HepG2 (cell line): ENCODE data around the gene FASTKD3. TPM values are rescaled to one million over a fixed set of nuclear protein-coding genes. Genes with fewer than 3 reads are reported as not detected.

Experiments
- EED ChIP-seq: sonication (generic); formaldehyde crosslinking; IDR thresholded peaks from 2 replicates; pipeline ENCODE4 v1.5.0; 2020; ENCODE audit warnings: mild to moderate bottlenecking, missing genetic modification reagents
- GABPB1 ChIP-seq: IDR thresholded peaks from 2 replicates; pipeline ENCODE4 v1.6.1; 2016; ENCODE audit warnings: mild to moderate bottlenecking, missing genetic modification reagents, moderate library complexity, missing compliant biosample characterization
- MXI1 ChIP-seq: IDR thresholded peaks from 3 replicates; pipeline ENCODE4 v1.6.1; 2012; ENCODE audit warnings: low read depth, low read length, inconsistent platforms, borderline replicate concordance
- NFRKB ChIP-seq: fragments of 450-650 bp; IDR thresholded peaks from 2 replicates; pipeline ENCODE4 v1.6.1; 2017
- NR2F2 ChIP-seq: IDR thresholded peaks from 2 replicates; pipeline ENCODE4 v1.6.1; 2012; ENCODE audit warnings: low read depth, inconsistent platforms, borderline replicate concordance
- RFX5 ChIP-seq: IDR thresholded peaks from 2 replicates; pipeline ENCODE4 v1.6.1; 2011; ENCODE audit warnings: low read depth, low read length, improper control_type of control experiment
- RNF2 ChIP-seq: fragments of 450-650 bp; conservative IDR thresholded peaks from 2 replicates; pipeline ENCODE4 v1.6.1; 2016; ENCODE audit warnings: low read depth
- TAF1 ChIP-seq: sonication (generic); formaldehyde crosslinking; IDR thresholded peaks from 2 replicates; pipeline ENCODE4 v1.4.0; 2020; ENCODE audit warnings: missing genetic modification reagents
- ZNF547 ChIP-seq: sonication (generic); formaldehyde crosslinking; IDR thresholded peaks from 2 replicates; pipeline ENCODE4 v1.5.1; 2020; ENCODE audit warnings: mild to moderate bottlenecking, missing genetic modification reagents
- polyA plus RNA-seq, 8 experiments: library from polyadenylated mRNA; depleted of rRNA in 3 of 8; stranded (reverse) in 7 of 8; unstranded in 1 of 8; fragments of >200 nt; fragmentation: Illumina TruSeq in 4 of 8; extraction: Trizol in 4 of 8; gene quantifications; 2 replicates each; pipeline versions ENCODE4 v1.2.1 to v1.2.3, GENCODE V29; 2011 to 2016; ENCODE audit warnings: low read depth in 4 of 8, missing spikeins in 1 of 8, mixed read lengths in 1 of 8; ENCODE audit not compliant: insufficient read depth in 1 of 8
- total RNA-seq, 5 experiments: library from RNA; depleted of rRNA; stranded (reverse); fragments of >200 nt; fragmentation: Illumina TruSeq; extraction: Trizol; gene quantifications; 2 replicates each; pipeline ENCODE4 v1.2.3, GENCODE V29; 2016; ENCODE audit warnings: low read depth in 1 of 5
- TF ChIP-seq, protein P1 (sequence below): sonication (generic); formaldehyde crosslinking; IDR thresholded peaks from 2 replicates; pipeline ENCODE4 v1.4.0; 2020; ENCODE audit warnings: missing genetic modification reagents
- TF ChIP-seq, protein P2 (sequence below): sonication (generic); formaldehyde crosslinking; IDR thresholded peaks from 2 replicates; pipeline ENCODE4 v1.8.1; 2023; ENCODE audit warnings: mild to moderate bottlenecking, missing genetic modification reagents
- TF ChIP-seq, protein P3 (sequence below), 2 experiments: sonication (generic) in 1 of 2; formaldehyde crosslinking in 1 of 2; IDR thresholded peaks; 2 replicates each; pipeline versions ENCODE4 v1.5.1 to v1.6.1; 2011 to 2020; ENCODE audit warnings: borderline replicate concordance in 1 of 2, low read depth in 1 of 2, low read length in 1 of 2, mild to moderate bottlenecking in 1 of 2, missing genetic modification reagents in 1 of 2, moderate library complexity in 1 of 2
- TF ChIP-seq, protein P4 (sequence below): sonication (generic); formaldehyde crosslinking; IDR thresholded peaks from 2 replicates; pipeline ENCODE4 v1.8.1; 2023; ENCODE audit warnings: mild to moderate bottlenecking, missing genetic modification reagents, borderline replicate concordance
- TF ChIP-seq, protein P5 (sequence below): sonication (generic); formaldehyde crosslinking; IDR thresholded peaks from 2 replicates; pipeline ENCODE4 v1.4.0; 2020; ENCODE audit warnings: mild to moderate bottlenecking, missing genetic modification reagents

The FASTKD3 gene
- total and polyA plus RNA-seq, 2 of the 13 experiments (the other 11 are each of a cell fraction or from before 2014, with no cell fraction given) = 6.9 to 17.8 TPM

DNA sequence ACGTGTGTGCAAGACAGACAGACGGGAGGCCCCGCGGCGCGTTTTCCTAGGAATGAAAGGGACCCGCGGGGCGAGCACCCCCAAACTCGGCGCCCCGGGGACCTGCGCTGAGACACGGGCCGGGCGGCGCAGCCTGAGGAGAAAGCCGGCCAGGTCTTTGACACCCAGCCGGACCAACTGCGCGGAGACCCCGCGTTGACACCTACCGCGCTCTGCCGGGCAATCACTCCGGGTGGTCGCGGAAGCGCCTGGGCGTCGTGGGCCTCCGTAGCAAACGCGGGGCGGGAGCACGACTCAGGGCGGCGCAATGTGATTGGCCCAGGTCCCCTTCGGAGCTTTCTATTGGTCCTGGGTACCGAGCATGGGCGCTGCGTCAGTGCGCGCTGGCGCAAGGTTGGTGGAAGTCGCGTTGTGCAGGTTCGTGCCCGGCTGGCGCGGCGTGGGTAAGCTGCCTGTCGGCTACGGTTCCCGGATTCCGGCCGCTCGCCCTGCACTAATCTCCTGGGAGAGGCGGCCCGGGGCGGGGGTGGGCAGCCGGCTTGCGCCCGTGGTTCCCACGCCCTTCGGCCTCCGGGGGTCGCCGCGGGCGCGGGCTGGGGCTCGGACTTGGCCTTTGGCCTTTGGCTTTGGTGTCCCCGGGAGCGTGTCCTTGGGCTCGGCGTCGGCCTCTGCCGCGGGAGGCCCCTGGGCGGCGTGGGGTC lies at the start of gene FASTKD3, which contains the start of gene MTRR (continued):
- TF ChIP-seq, protein P1, sequence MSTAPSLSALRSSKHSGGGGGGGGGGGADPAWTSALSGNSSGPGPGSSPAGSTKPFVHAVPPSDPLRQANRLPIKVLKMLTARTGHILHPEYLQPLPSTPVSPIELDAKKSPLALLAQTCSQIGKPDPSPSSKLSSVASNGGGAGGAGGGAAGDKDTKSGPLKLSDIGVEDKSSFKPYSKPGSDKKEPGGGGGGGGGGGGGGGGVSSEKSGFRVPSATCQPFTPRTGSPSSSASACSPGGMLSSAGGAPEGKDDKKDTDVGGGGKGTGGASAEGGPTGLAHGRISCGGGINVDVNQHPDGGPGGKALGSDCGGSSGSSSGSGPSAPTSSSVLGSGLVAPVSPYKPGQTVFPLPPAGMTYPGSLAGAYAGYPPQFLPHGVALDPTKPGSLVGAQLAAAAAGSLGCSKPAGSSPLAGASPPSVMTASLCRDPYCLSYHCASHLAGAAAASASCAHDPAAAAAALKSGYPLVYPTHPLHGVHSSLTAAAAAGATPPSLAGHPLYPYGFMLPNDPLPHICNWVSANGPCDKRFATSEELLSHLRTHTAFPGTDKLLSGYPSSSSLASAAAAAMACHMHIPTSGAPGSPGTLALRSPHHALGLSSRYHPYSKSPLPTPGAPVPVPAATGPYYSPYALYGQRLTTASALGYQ (CRISPR knock-in tag) = no peak; the same call in 1 of the 2 replicates
- TF ChIP-seq GABPB1 (peak; percentile 89), NFRKB (no peak), EED (CRISPR knock-in tag) (no peak), TAF1 (CRISPR knock-in tag) (peak; percentile 72; the same call in 1 of the 2 replicates), NR2F2 (peak; percentile 41; the same call in 1 of the 2 replicates), ZNF547 (CRISPR knock-in tag) (peak; percentile 93), MXI1 (peak; percentile 93; the same call in 2 of the 3 replicates), RFX5 (peak; percentile 49; the same call in 1 of the 2 replicates), RNF2 (0 out of 2 replicates have a peak, but pooled peaks have one; percentile 25)
- TF ChIP-seq, protein P2, sequence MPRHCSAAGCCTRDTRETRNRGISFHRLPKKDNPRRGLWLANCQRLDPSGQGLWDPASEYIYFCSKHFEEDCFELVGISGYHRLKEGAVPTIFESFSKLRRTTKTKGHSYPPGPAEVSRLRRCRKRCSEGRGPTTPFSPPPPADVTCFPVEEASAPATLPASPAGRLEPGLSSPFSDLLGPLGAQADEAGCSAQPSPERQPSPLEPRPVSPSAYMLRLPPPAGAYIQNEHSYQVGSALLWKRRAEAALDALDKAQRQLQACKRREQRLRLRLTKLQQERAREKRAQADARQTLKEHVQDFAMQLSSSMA (CRISPR knock-in tag) = no peak
- TF ChIP-seq, protein P3, sequence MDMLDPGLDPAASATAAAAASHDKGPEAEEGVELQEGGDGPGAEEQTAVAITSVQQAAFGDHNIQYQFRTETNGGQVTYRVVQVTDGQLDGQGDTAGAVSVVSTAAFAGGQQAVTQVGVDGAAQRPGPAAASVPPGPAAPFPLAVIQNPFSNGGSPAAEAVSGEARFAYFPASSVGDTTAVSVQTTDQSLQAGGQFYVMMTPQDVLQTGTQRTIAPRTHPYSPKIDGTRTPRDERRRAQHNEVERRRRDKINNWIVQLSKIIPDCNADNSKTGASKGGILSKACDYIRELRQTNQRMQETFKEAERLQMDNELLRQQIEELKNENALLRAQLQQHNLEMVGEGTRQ (IDR thresholded peaks at IDR 0.05; ENCODE audit: low read depth, low read length) = no peak
- TF ChIP-seq, protein P3 (CRISPR knock-in tag; IDR thresholded peaks at IDR 0.05; ENCODE audit: borderline replicate concordance) = no peak
- TF ChIP-seq, protein P4, sequence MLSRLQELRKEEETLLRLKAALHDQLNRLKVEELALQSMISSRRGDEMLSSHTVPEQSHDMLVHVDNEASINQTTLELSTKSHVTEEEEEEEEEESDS = no peak
- TF ChIP-seq, protein P5, sequence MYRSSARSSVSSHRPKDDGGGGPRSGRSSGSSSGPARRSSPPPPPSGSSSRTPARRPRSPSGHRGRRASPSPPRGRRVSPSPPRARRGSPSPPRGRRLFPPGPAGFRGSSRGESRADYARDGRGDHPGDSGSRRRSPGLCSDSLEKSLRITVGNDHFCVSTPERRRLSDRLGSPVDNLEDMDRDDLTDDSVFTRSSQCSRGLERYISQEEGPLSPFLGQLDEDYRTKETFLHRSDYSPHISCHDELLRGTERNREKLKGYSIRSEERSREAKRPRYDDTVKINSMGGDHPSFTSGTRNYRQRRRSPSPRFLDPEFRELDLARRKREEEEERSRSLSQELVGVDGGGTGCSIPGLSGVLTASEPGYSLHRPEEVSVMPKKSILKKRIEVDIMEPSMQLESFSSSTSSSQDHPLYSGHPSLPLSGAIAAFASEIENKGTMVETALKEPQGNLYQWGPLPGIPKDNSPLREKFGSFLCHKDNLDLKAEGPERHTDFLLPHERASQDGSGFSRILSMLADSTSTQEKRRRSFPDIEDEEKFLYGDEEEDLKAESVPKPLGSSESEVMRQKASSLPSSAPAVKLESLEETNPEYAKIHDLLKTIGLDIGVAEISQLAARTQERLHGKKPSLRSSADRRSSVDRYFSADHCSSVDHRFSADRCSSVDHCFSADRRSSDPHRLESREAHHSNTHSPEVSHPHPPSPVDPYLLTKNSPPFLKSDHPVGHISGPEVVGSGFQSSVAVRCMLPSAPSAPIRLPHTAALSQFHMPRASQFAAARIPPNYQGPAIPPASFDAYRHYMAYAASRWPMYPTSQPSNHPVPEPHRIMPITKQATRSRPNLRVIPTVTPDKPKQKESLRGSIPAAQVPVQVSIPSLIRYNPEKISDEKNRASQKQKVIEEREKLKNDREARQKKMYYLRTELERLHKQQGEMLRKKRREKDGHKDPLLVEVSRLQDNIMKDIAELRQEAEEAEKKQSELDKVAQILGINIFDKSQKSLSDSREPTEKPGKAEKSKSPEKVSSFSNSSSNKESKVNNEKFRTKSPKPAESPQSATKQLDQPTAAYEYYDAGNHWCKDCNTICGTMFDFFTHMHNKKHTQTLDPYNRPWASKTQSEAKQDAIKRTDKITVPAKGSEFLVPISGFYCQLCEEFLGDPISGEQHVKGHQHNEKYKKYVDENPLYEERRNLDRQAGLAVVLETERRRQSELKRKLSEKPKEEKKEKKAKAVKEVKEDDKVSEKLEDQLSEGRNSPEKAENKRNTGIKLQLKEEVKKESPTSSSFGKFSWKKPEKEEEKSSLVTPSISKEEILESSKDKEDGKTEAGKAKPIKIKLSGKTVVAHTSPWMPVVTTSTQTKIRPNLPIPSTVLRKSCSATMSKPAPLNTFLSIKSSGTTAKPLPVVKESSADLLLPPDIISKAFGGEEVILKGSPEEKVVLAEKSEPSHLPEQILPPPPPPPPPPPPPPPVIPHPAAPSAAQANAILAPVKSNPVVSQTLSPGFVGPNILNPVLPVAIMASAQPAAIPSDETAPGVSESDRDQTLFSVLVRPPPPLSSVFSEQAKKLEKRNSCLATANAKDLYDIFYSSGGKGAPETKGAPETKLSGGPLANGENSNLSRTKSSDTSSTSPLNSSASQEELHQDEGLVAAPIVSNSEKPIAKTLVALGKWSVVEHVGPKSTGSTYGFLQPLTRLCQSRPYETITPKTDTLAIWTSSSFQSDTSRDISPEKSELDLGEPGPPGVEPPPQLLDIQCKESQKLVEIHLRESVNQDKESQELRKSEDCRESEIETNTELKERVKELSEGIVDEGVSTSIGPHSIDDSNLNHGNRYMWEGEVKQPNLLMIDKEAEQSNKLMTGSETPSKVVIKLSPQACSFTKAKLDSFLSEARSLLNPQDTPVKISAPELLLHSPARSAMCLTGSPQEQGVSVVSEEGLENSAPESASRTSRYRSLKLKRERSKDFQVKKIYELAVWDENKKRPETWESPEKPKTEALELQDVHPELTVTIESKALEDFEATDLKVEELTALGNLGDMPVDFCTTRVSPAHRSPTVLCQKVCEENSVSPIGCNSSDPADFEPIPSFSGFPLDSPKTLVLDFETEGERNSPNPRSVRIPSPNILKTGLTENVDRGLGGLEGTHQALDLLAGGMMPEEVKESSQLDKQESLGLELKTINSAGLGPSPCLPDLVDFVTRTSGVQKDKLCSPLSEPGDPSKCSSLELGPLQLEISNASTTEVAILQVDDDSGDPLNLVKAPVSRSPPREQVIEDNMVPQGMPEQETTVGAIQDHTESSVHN = 0 out of 2 replicates have a peak, but pooled peaks have one; percentile 23
